GM19023 (cell line): ENCODE data around the gene RNF44.

Experiments
- ATAC-seq: cut with Tn5 transposase; IDR thresholded peaks from one replicate; pipeline ENCODE4 v1.9.1; 2021; ENCODE audit warnings: mild to moderate bottlenecking, moderate library complexity; ENCODE audit not compliant: unreplicated experiment

The RNF44 gene

DNA sequence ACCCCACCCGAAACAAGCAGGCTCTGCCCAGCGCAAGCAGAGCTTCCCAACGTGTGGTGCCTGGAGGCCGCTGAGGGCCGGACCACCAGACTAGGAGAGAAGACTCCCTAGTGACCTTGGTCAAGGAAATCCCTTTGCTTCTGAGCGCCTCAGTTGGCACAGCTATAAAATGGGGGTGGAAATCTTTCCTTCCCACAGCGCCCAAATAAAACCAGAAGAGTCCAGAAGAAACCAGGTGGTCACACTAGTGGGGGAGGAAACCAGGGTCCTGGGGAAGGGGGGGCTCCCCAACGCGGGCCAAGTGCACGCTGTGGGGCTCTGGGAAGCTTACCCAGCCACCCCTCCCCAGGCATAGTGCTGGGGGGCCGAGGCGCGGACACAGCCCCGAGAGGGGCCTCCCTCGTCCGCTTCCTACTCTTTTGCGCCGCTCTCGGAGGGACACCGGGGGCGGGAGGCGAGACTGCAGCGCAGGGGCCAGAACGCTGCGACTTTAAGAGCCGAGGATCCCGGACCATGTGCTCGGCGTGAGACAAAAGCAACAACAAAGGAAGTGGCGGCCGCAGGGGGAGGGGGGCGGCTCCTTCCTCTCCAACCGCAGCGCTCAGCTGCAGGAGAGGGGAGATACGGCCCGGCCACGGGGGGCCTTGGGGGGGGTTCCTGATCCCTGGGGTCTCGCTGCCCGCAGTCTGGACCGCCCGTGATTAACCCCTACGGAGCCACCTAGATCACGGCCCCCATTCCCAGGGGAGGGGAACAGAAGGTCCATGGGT, 885 bp downstream of the RNF44 start:
- ATAC-seq, result peak; percentile 20

DNA sequence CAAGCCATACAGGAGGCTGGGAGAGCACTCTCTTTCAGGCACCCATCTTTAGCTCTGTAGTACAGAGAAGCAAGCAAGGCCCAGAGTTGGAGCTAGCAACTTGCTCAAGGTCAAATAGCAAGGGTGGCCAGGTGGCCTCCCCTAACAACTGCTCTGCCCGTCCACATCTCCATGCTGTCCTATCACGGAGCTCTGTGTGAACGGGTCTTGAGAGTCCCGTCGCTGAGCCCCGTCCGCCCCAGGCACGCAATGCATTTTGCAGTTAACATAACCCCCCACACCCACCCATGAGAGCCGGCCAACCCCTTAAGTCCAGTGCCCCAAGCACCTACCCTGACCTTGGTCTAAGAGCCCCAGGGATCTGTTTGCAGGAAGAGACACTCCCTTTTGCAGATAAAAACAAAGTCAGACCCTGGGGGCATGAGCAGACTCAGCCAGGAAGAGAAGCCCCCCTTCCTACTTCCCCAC, 1.5 kb downstream of the RNF44 start:
- no peak for ATAC-seq

- ATAC-seq, result no peak
These were observed 2.0 kb downstream of the RNF44 start for GRCh38 chr5:176535101-176535663.

GRCh38 chr5:176534640-176535039, 2.6 kb downstream of the RNF44 start:
- ATAC-seq, result no peak

GRCh38 chr5:176533894-176534611, 3.1 kb downstream of the RNF44 start:
- no peak for ATAC-seq

- ATAC-seq, result no peak
These were observed 3.8 kb downstream of the RNF44 start for GRCh38 chr5:176533390-176533789.

DNA sequence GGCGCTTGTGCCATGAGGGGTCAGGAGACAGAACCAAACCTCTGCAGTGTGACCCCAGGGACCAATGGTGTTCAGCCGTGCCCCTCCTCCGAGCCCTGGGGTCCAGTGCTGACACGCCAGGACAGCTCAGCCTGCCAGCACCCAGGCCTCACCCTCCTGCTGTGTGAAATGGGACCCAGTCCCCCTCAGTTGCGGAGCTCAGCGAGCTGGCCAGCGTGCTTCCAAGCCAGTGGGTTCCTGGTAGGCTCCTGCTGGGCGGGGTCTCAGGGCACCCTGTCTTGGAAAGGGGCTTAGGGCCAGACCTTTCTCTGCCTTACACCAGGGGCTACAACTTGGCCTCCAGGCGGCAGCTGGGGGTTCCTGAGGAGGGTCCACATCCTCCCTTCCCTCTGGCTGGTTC, 4.4 kb downstream of the RNF44 start:
- no peak for ATAC-seq

DNA sequence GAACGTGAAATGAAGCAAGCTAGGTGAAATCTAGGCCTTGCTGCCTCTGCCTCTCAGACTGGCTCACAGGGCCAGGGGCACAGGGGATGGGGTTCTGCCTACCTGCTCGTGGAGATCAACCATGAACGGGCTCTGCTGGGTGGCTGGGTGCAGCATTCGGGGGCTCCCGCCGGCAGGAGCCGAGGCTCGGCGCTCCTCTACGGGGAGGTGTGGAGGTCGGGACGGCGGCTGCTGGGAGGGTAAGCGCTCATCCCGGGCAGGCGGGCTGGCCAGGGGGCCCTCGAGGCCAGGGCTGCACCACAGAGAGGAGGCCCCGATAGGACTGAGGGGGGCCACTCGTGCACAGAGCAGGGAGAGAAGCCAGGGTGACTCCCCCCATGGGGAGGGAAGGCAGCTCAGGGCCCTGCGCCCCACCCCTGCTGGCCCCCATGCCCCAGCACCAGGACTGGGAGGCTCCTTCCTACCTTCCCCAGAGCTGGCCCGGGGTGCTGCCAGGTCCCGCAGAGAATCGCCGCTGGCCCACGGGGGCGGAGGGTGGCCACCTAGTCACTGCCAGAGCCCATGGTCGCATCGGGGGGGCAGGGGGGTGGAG, 5.2 kb downstream of the RNF44 start:
- no peak for ATAC-seq

- ATAC-seq, result no peak
These were observed 6.0 kb downstream of the RNF44 start for GRCh38 chr5:176530983-176531901.

DNA sequence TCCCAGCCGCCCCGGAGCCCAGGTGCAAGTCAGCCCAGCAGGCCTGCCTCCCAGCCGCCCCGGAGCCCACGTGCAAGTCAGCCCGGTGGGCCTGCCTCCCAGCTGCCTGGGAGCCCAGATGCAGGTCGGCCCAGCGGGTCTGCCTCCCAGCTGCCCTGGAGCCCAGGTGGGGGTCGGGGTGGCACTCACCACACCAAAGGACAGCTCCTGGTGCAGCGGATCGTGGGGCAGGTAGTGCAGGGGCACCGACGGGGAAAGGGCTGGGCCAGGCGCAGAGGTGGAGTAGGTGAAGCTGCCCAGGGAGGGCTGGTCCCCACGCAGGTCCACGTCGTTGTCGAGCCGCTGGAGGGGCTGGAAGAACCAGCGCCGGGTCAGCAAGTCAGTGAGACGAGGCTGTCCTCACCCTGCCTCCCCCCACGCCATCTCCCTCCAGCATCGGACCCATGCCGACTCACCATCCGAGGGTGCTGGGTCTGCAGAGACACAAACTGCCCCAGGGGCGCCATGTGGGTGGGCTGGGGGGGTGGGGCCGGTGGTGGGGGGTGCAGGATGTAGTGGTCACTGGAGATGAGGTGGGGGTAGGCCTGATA, 6.7 kb downstream of the RNF44 start:
- no peak for ATAC-seq

DNA sequence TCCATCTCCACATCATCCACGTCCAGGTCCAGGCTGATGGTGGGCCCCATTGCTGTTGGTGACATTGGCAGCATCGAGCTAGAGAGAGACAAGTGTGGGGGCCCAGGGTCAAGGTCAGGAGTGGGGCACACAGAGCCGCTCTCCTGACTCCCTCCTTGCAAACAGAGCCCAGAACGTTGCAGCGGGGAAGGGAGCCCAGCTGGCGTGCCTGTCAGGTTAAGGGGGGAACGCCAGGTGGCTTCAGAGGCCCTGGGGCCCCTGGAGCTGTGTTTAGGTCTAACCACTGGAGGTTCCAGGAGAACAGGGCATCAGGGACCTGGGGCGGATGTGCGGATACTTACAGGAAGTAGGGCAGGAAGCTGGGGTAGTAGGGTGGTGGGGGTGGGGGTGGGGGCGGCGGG, 7.5 kb downstream of the RNF44 start:
- no peak for ATAC-seq

GRCh38 chr5:176529116-176529740, 8.0 kb downstream of the RNF44 start:
- ATAC-seq, result no peak

DNA sequence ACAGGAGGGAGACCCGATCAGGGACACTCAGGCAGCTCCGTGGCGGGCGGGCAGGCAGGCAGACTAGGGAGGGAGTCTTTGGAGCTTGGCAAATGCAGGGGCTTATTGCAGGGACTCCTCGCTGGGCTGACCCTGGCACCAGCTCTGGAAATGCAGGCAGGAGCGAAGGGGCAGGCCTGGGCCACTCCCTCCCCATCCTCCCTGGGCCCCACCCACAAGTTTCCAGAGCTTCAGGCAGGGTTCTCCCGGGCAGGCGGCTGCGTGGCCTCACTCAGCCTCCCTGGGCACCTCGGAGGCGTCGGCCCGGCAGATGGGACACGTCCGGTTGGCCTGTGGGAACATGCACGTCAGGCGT, 8.5 kb downstream of the RNF44 start:
- no peak for ATAC-seq

- no peak for ATAC-seq
These were observed 8.9 kb downstream of the RNF44 start for GRCh38 chr5:176528301-176528700.

DNA sequence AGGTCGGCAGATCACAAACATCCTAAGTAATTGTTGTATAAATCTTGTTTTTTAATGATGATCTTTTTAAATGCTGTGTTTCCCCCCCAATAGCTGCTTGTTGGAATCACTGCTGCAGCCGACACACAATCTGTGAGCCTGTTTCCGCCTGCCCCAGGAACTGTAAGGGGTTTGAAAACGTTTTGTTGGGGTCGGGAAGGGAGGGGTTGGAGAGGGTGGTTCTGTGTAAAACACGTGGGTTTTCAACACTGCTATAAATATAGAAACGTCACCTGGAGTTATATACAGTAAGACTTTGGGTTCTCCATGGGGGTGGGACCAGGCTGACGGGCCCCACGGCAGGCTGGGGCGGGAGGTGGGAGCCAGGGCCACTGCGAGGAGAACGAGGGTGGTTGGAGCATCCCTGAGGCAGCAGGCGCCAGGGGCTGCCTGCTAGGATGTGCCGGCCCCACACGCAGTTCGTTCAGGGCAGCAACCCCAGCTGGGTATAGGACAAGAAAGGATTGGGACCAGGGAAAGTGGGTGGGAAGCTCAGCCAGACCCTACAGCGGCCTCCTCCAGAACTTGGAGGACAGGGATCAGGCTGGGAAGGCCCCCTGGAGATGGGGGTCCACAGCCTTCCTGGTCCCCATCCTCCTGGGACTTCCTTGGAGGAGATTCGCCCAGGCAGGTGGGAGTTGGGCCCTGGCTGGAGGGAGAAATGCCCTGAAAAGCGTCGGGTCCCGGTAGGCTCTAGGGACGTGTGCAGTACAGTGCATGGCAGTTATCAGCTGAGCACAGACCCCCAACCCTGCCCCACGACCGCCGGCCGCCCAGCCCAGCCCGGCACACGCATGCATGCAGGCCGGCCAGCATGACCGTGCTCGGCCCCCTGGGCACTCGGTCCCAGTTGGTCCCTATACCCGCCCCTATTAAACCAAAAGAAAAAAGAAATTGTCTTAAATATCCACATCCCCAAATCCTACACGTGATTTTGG, 9.7 kb downstream of the RNF44 start:
- no peak for ATAC-seq

GRCh38 chr5:176526462-176526861, 10.7 kb downstream of the RNF44 start:
- no peak for ATAC-seq

GRCh38 chr5:176525677-176526076, 11.5 kb downstream of the RNF44 start:
- no peak for ATAC-seq

- ATAC-seq, result no peak
These were observed 12.2 kb downstream of the RNF44 start for GRCh38 chr5:176524987-176525386.

DNA sequence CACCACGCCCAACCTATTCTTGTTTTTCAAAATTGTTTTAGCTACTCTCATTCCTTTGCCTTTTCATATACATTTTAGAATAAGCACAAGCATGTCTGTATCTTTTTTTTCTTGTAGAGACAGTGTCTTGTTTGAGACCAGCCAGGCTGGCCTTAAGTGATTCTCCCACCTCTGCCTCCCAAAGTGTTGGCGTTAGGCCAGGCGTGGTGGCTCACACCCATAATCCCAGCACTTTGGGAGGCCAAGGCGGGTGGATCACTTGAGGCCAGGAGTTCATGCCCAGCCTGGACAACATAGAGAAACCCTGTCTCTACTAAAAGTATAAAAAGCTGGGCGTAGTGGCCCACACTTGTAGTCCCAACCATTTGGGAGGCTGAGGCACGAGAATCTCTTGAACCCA, 13.1 kb downstream of the RNF44 start:
- no peak for ATAC-seq
